Endothelial cell of umbilical vein (primary cell): Measurements from ENCODE around the gene CNNM4. TPM values are rescaled to one million over a fixed set of nuclear protein-coding genes. Genes with fewer than 3 reads are reported as not detected.
"Not testable (repeated sequence)": the region's sequence is repeated elsewhere in the genome, so short reads cannot be mapped to it uniquely, and the experiment has no call there.

Source experiments
- BruUV-seq: library from RNA; stranded (reverse); fragments of 400-500 nt; replicated peaks from 2 replicates; lab custom pipeline; 2021; lab: Mats Ljungman, UMichigan
- CTCF ChIA-PET: fragments of 300-600, 350-600 bp; sonication (Branson Sonifier 250); formaldehyde crosslinking; loops from one replicate; lab custom pipeline; 2021; ENCODE audit warnings: antibody characterized with exemption, inconsistent platforms; lab: Charles Lee
- POLR2A ChIA-PET: fragments of 300-600, 350-600 bp; sonication (Branson Sonifier 250); formaldehyde crosslinking; loops from one replicate; lab custom pipeline; 2021; ENCODE audit warnings: antibody characterized with exemption, inconsistent platforms; lab: Charles Lee
- DNase-seq: peaks from one replicate; pipeline ENCODE4 v3.0.0-alpha.2; 2011; ENCODE audit warnings: low read depth, low spot score
- FAIRE-seq: peaks from 2 replicates; lab custom pipeline; 2011; peaks lifted over from hg19 to GRCh38; lab: Jason Lieb, UNC
- H2AFZ ChIP-seq: 2 replicates; pipeline ENCODE4 v1.6.0; 2012; ENCODE audit warnings: low read depth, low read length, control low read depth, inconsistent platforms
- H3K27ac ChIP-seq: 2 replicates; pipeline ENCODE4 v1.5.1; 2011; ENCODE audit warnings: low read depth, mild to moderate bottlenecking, control low read depth, low read length, moderate library complexity; ENCODE audit not compliant: insufficient read depth
- H3K27me3 ChIP-seq, 2 experiments: 2 replicates each; pipeline versions ENCODE4 v1.6.0 to v1.6.1; 2011; ENCODE audit warnings: low read length in 2 of 2, mixed read lengths in 1 of 2; ENCODE audit not compliant: control insufficient read depth in 2 of 2, insufficient read depth in 2 of 2
- H3K36me3 ChIP-seq, 2 experiments: 2 replicates in 1 of 2; 3 replicates in 1 of 2; pipeline ENCODE4 v1.5.1; 2011; ENCODE audit warnings: low read length in 2 of 2, mild to moderate bottlenecking in 1 of 2, moderate library complexity in 1 of 2; ENCODE audit not compliant: control insufficient read depth in 2 of 2, insufficient read depth in 2 of 2; ENCODE audit errors: extremely low read depth in 1 of 2
- H3K4me1 ChIP-seq: 3 replicates; pipeline ENCODE4 v1.5.1; 2011; ENCODE audit warnings: mild to moderate bottlenecking, low read length; ENCODE audit not compliant: control insufficient read depth, insufficient read depth; ENCODE audit errors: extremely low read depth
- H3K4me2 ChIP-seq: 2 replicates; pipeline ENCODE4 v1.6.1; 2011; ENCODE audit warnings: low read length, control low read depth, mixed read lengths; ENCODE audit not compliant: insufficient read depth
- H3K4me3 ChIP-seq, 3 experiments: fragments of 200-600 bp in 1 of 3; sonication (generic), shearing (Covaris generic) in 1 of 3; replicated peaks in 1 of 3; 2 replicates each; pipeline ENCODE4 v1.5.1; 2011 to 2016; ENCODE audit warnings: control low read depth in 3 of 3, low read length in 3 of 3, mild to moderate bottlenecking in 2 of 3, inconsistent platforms in 1 of 3, low read depth in 1 of 3, moderate library complexity in 1 of 3; ENCODE audit not compliant: insufficient read depth in 1 of 3
- H3K79me2 ChIP-seq: 2 replicates; pipeline ENCODE4 v1.6.0; 2012; ENCODE audit warnings: low read length, inconsistent platforms; ENCODE audit not compliant: control insufficient read depth, insufficient read depth
- H3K9ac ChIP-seq: replicated peaks from 2 replicates; pipeline ENCODE3; 2011; ENCODE audit warnings: low read length, control low read depth; ENCODE audit not compliant: insufficient read depth; ENCODE audit errors: extremely low read depth
- H3K9me1 ChIP-seq: replicated peaks from 3 replicates; pipeline ENCODE4 v1.6.0; 2011; ENCODE audit warnings: mild to moderate bottlenecking, low read length; ENCODE audit not compliant: control insufficient read depth, insufficient read depth; ENCODE audit errors: extremely low read depth
- H3K9me3 ChIP-seq: replicated peaks from 2 replicates; pipeline ENCODE4 v1.5.1; 2012; ENCODE audit warnings: low read length, inconsistent platforms; ENCODE audit not compliant: control insufficient read depth, insufficient read depth
- H4K20me1 ChIP-seq: replicated peaks from 2 replicates; pipeline ENCODE3; 2011; ENCODE audit warnings: mild to moderate bottlenecking, low read length; ENCODE audit not compliant: control insufficient read depth, insufficient read depth; ENCODE audit errors: extremely low read depth
- EZH2 ChIP-seq: IDR thresholded peaks from 2 replicates; pipeline ENCODE4 v1.6.1; 2012; ENCODE audit warnings: borderline replicate concordance, low read depth, mild to moderate bottlenecking, moderate library complexity, low read length, inconsistent platforms; ENCODE audit not compliant: severe bottlenecking
- FOS ChIP-seq: IDR thresholded peaks from 2 replicates; pipeline ENCODE4 v1.6.1; 2011; ENCODE audit warnings: mild to moderate bottlenecking, low read length, moderate library complexity, borderline replicate concordance; ENCODE audit not compliant: insufficient read depth
- GATA2 ChIP-seq: IDR thresholded peaks from 2 replicates; pipeline ENCODE4 v1.7.0; 2011; ENCODE audit warnings: low read depth, mild to moderate bottlenecking, moderate library complexity, mixed read lengths, low read length; ENCODE audit not compliant: insufficient read length, insufficient read depth
- JUN ChIP-seq: IDR thresholded peaks from 2 replicates; pipeline ENCODE4 v1.6.1; 2011; ENCODE audit warnings: borderline replicate concordance, low read depth; ENCODE audit not compliant: insufficient read length, insufficient read depth
- MYC ChIP-seq: IDR thresholded peaks from one replicate; pipeline ENCODE4 v1.6.1; 2011; ENCODE audit warnings: mild to moderate bottlenecking, low read depth, low read length
- POLR2A ChIP-seq: IDR thresholded peaks from 2 replicates; pipeline ENCODE4 v1.6.1; 2012; ENCODE audit warnings: low read depth, mild to moderate bottlenecking, control low read depth, low read length
- POLR2AphosphoS5 ChIP-seq: IDR thresholded peaks from 2 replicates; pipeline ENCODE4 v1.6.1; 2012; ENCODE audit warnings: low read depth, mild to moderate bottlenecking, control low read depth, low read length, moderate library complexity; ENCODE audit not compliant: insufficient read depth
- dilution Hi-C: fragments of 300-500 bp; cut with MboI; formaldehyde crosslinking; loops from one replicate; pipeline ENCODE4 v1.15.0; 2019; ENCODE audit warnings: low sequenced_read_pairs; ENCODE audit not compliant: extremely low pct_ligation_motif_present
- intact Hi-C: fragments of 100-400 bp; cut with micrococcal nuclease; formaldehyde crosslinking; loops from one replicate; pipeline ENCODE4 v1.10.0; 2022
- polyA plus RNA-seq, 4 experiments: library from polyadenylated mRNA; depleted of rRNA in 3 of 4; stranded (reverse) in 3 of 4; unstranded in 1 of 4; fragments of >200 nt; gene quantifications; 2 replicates each; pipeline versions ENCODE4 v1.2.1 to v1.2.3, GENCODE V29; 2011 to 2012; ENCODE audit warnings: missing spikeins in 1 of 4
- total RNA-seq: library from RNA; stranded (reverse); gene quantifications from 2 replicates; pipeline ENCODE4 v1.2.3, GENCODE V29; 2021
- TF ChIP-seq, protein P1 (sequence below), 2 donors: IDR thresholded peaks; 1 replicate in 1 of 2; 2 replicates in 1 of 2; pipeline ENCODE4 v1.5.1; 2011; ENCODE audit warnings: low read length in 2 of 2, mild to moderate bottlenecking in 2 of 2, moderate library complexity in 2 of 2, control low read depth in 1 of 2, inconsistent platforms in 1 of 2, low read depth in 1 of 2; ENCODE audit not compliant: insufficient read depth in 1 of 2; ENCODE audit errors: extremely low read depth in 1 of 2
- TF ChIP-seq, protein P2 (sequence below): IDR thresholded peaks from 2 replicates; pipeline ENCODE4 v1.6.1; 2011; ENCODE audit not compliant: insufficient read depth, insufficient read length

The CNNM4 gene
- total and polyA plus RNA-seq, 2 donors (not counting 3 experiments of a cell fraction or from before 2014, with no cell fraction given), result 4.7 to 5.3 TPM

DNA sequence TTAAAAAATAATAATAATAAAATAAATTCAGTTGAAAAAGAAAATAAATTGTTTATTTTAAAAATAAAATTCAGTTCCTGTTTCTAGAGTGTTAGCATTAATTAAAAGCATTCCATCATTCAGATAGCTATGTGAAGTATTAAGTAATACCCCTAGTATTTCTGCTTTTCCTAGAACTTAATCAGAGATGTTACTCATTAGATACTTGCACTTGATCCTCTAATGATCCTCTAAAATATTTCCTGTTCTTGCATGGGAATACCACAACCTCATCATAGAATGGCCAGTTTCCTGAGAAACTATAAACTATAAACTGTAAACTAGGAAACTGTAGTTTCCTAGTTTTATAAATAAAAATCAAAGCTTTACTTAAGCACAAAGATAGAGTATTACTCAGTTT is 44.3 kb downstream of the CNNM4 start:
- CTCF ChIA-PET, result no interaction called here
- no peaks in the 10 kb centered on the region for H3K9me3 ChIP-seq
- H3K9me1 ChIP-seq, result no peaks in the 10 kb centered on the region
- POLR2A ChIA-PET, result no interaction called here
- no peak overlapping the region for H3K4me3 ChIP-seq
- H3K36me3 ChIP-seq, result no peaks in the 10 kb centered on the region
- FAIRE-seq (no peak), DNase-seq (no peak)
- H3K9ac ChIP-seq, result no peak overlapping the region
- dilution Hi-C loops (no loop called here), intact Hi-C loops (loop anchor here (5.0 kb wide), 2 partner anchors 43 to 168 kb away; partner anchors contain the start of genes CNNM4 and KANSL3)
- H3K4me2 ChIP-seq, result no peak overlapping the region
- H3K4me1 ChIP-seq, result no peaks in the 10 kb centered on the region
- H2AFZ ChIP-seq, result no peak overlapping the region
- H3K79me2 ChIP-seq, result no peaks in the 10 kb centered on the region
- no TSS peak for BruUV-seq
- H3K27ac ChIP-seq, result no peak overlapping the region
- no peaks in the 10 kb centered on the region for H4K20me1 ChIP-seq
- TF ChIP-seq JUN (no peak), POLR2AphosphoS5 (no peak), FOS (no peak), EZH2 (no peak), POLR2A (no peak), GATA2 (no peak), MYC (no peak)
- TF ChIP-seq, protein P1, sequence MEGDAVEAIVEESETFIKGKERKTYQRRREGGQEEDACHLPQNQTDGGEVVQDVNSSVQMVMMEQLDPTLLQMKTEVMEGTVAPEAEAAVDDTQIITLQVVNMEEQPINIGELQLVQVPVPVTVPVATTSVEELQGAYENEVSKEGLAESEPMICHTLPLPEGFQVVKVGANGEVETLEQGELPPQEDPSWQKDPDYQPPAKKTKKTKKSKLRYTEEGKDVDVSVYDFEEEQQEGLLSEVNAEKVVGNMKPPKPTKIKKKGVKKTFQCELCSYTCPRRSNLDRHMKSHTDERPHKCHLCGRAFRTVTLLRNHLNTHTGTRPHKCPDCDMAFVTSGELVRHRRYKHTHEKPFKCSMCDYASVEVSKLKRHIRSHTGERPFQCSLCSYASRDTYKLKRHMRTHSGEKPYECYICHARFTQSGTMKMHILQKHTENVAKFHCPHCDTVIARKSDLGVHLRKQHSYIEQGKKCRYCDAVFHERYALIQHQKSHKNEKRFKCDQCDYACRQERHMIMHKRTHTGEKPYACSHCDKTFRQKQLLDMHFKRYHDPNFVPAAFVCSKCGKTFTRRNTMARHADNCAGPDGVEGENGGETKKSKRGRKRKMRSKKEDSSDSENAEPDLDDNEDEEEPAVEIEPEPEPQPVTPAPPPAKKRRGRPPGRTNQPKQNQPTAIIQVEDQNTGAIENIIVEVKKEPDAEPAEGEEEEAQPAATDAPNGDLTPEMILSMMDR (IDR thresholded peaks at IDR 0.05; ENCODE audit: extremely low read depth in 1 of 2, insufficient read depth in 1 of 2, low read depth in 1 of 2, low read length in 2 of 2), result no peak
- TF ChIP-seq, protein P2, sequence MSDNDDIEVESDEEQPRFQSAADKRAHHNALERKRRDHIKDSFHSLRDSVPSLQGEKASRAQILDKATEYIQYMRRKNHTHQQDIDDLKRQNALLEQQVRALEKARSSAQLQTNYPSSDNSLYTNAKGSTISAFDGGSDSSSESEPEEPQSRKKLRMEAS, result no peak
- H3K27me3 ChIP-seq, result no peaks in the 10 kb centered on the region

DNA sequence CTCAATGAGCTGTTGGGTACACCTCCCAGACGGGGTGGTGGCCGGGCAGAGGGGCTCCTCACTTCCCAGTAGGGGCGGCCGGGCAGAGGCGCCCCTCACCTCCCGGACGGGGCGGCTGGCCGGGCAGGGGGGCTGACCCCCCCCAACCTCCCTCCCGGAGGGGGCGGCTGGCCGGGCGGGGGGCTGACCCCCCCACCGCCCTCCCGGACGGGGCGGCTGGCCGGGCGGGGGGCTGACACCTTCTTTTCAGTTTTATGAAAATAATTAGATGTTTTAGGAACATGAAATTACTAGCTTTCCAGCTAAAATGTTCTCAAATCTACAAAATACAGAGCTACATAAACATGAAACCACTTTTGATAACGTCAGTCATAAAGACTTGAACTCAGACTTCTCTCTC is 45.2 kb downstream of the CNNM4 start:
- dilution Hi-C loops, intact Hi-C loops, H3K27me3 ChIP-seq, H3K27ac ChIP-seq, H3K9me3 ChIP-seq, H2AFZ ChIP-seq, DNase-seq, H3K9me1 ChIP-seq, H3K4me3 ChIP-seq, H3K36me3 ChIP-seq, FAIRE-seq, H3K4me1 ChIP-seq, H3K4me2 ChIP-seq, H4K20me1 ChIP-seq, H3K9ac ChIP-seq, H3K79me2 ChIP-seq, POLR2A ChIA-PET, BruUV-seq: not testable (repeated sequence)
- CTCF ChIA-PET, result interaction anchor here (1.9 kb wide), 1 partner anchor 10 kb away, joined by 5 read pairs; the partner anchor contains the start of gene CNNM3
